OCI-LY3 (cell line): Measurements from ENCODE around the gene SLC2A11.
"Not testable (repeated sequence)": the region's sequence is repeated elsewhere in the genome, so short reads cannot be mapped to it uniquely, and the experiment has no call there.

Experiments used
- H2AFZ ChIP-seq: fragments of 200-600, 300-600 bp; shearing (Covaris generic); 2 replicates; pipeline ENCODE4 v1.6.0; 2014; ENCODE audit warnings: antibody characterized with exemption, low read depth, low read length
- H3K27ac ChIP-seq: fragments of 200-600, 300-600 bp; sonication (generic); 2 replicates; pipeline ENCODE4 v1.5.1; 2014; ENCODE audit warnings: mild to moderate bottlenecking, low read length, moderate library complexity, mixed read lengths
- H3K27me3 ChIP-seq: fragments of 200-600, 300-600 bp; sonication (generic); 2 replicates; pipeline ENCODE4 v1.6.1; 2014; ENCODE audit warnings: low read depth, low read length, mixed read lengths
- H3K36me3 ChIP-seq: fragments of 200-600, 300-600 bp; sonication (generic); replicated peaks from 2 replicates; pipeline ENCODE3; 2014; ENCODE audit warnings: low read depth, low read length, mixed read lengths
- H3K4me1 ChIP-seq: fragments of 300-600, 200-600 bp; sonication (generic); 2 replicates; pipeline ENCODE4 v1.6.1; 2014; ENCODE audit warnings: low read length, mixed read lengths
- H3K4me2 ChIP-seq: fragments of 200-600, 300-600 bp; sonication (generic); 2 replicates; pipeline ENCODE4 v1.6.1; 2014; ENCODE audit warnings: low read length, mixed read lengths
- H3K4me3 ChIP-seq: fragments of 300-600, 200-600 bp; sonication (generic); 2 replicates; pipeline ENCODE4 v1.5.1; 2014; ENCODE audit warnings: antibody characterized with exemption, mild to moderate bottlenecking, low read length, moderate library complexity
- H3K79me2 ChIP-seq: fragments of 300-600, 200-600 bp; shearing (Covaris generic); 2 replicates; pipeline ENCODE4 v1.6.1; 2014; ENCODE audit warnings: mild to moderate bottlenecking, low read length, mixed read lengths
- H3K9ac ChIP-seq: fragments of 300-600, 200-600 bp; shearing (Covaris generic); 2 replicates; pipeline ENCODE4 v1.6.0; 2014; ENCODE audit warnings: mild to moderate bottlenecking, low read length, moderate library complexity
- H3K9me3 ChIP-seq: fragments of 200-600, 300-600 bp; shearing (Covaris generic); 2 replicates; pipeline ENCODE4 v1.6.1; 2014; ENCODE audit warnings: low read length, mixed read lengths; ENCODE audit not compliant: insufficient read depth
- H4K20me1 ChIP-seq: fragments of 200-600, 300-600 bp; sonication (generic); 2 replicates; pipeline ENCODE4 v1.6.1; 2016; ENCODE audit warnings: low read length, mixed read lengths; ENCODE audit not compliant: insufficient read depth
- EZH2phosphoT487 ChIP-seq: fragments of 200-600 bp; shearing (Covaris generic); IDR thresholded peaks from 2 replicates; pipeline ENCODE4 v1.6.1; 2018; ENCODE audit warnings: antibody characterized with exemption, mixed run types, low read depth
- TF ChIP-seq, protein P1 (sequence below): fragments of 200-600, 300-600 bp; sonication (generic); IDR thresholded peaks from 2 replicates; pipeline ENCODE4 v1.5.1; 2014; ENCODE audit warnings: antibody characterized with exemption, low read length, low read depth

The SLC2A11 gene

DNA sequence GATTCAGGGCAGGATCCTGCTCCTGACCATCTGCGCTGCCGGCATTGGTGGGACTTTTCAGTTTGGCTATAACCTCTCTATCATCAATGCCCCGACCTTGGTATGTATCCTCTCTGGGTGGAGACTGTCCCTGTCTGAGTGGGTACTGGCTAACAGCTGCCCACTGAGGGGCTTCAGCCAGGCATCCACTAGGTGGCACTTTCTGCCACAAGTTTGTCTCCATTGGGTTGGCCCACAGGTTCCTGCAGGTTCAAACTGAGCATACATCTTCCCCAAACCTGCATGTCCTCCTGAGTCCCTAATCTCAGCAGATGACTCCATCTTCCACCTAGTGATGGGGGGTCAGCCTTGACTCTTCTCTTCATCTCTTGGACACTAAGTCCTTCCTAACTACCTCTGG lies 4.4 kb downstream of the SLC2A11 start:
- Histone ChIP-seq H3K9ac (no peak overlapping the region), H3K36me3 (no peaks in the 10 kb centered on the region), H3K27me3 (no peaks in the 10 kb centered on the region), H3K4me1 (peaks cover 5% of the 10 kb centered on the region), H4K20me1 (no peaks in the 10 kb centered on the region), H3K79me2 (no peaks in the 10 kb centered on the region), H3K9me3 (no peaks in the 10 kb centered on the region), H3K4me3 (no peak overlapping the region), H3K4me2 (no peak overlapping the region), H2AFZ (no peak overlapping the region), H3K27ac (no peak overlapping the region)
- no peak for TF ChIP-seq EZH2phosphoT487
- TF ChIP-seq, protein P1, sequence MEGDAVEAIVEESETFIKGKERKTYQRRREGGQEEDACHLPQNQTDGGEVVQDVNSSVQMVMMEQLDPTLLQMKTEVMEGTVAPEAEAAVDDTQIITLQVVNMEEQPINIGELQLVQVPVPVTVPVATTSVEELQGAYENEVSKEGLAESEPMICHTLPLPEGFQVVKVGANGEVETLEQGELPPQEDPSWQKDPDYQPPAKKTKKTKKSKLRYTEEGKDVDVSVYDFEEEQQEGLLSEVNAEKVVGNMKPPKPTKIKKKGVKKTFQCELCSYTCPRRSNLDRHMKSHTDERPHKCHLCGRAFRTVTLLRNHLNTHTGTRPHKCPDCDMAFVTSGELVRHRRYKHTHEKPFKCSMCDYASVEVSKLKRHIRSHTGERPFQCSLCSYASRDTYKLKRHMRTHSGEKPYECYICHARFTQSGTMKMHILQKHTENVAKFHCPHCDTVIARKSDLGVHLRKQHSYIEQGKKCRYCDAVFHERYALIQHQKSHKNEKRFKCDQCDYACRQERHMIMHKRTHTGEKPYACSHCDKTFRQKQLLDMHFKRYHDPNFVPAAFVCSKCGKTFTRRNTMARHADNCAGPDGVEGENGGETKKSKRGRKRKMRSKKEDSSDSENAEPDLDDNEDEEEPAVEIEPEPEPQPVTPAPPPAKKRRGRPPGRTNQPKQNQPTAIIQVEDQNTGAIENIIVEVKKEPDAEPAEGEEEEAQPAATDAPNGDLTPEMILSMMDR = peak; percentile 86

- H4K20me1 ChIP-seq, H3K27me3 ChIP-seq, H2AFZ ChIP-seq, H3K36me3 ChIP-seq, H3K9me3 ChIP-seq, H3K27ac ChIP-seq, H3K79me2 ChIP-seq, H3K4me2 ChIP-seq, H3K9ac ChIP-seq, H3K4me1 ChIP-seq, H3K4me3 ChIP-seq: not testable (repeated sequence)
These were observed 7.0 kb downstream of the SLC2A11 start for GRCh38 chr22:23864499-23865154.

- Histone ChIP-seq H3K27ac (no peak overlapping the region), H3K4me1 (no peaks in the 10 kb centered on the region), H2AFZ (no peak overlapping the region), H3K9me3 (no peaks in the 10 kb centered on the region), H3K9ac (no peak overlapping the region), H3K27me3 (no peaks in the 10 kb centered on the region), H3K79me2 (no peaks in the 10 kb centered on the region), H4K20me1 (no peaks in the 10 kb centered on the region), H3K36me3 (no peaks in the 10 kb centered on the region), H3K4me2 (no peak overlapping the region), H3K4me3 (no peak overlapping the region)
- TF ChIP-seq, protein P1 = no peak
- TF ChIP-seq EZH2phosphoT487 = no peak
These were observed 10.9 kb downstream of the SLC2A11 start for GRCh38 chr22:23868580-23868979.

- no peak overlapping the region for H3K27ac ChIP-seq
- TF ChIP-seq, protein P1 = no peak
- no peak for TF ChIP-seq EZH2phosphoT487
- H3K9ac ChIP-seq = no peak overlapping the region
- H3K36me3 ChIP-seq = peaks cover 3% of the 10 kb centered on the region
- H3K9me3 ChIP-seq = no peaks in the 10 kb centered on the region
- H2AFZ ChIP-seq = no peak overlapping the region
- no peaks in the 10 kb centered on the region for H3K27me3 ChIP-seq
- no peaks in the 10 kb centered on the region for H4K20me1 ChIP-seq
- H3K79me2 ChIP-seq = no peaks in the 10 kb centered on the region
- H3K4me2 ChIP-seq = no peak overlapping the region
- H3K4me1 ChIP-seq = no peaks in the 10 kb centered on the region
- H3K4me3 ChIP-seq = no peak overlapping the region
These were observed 17.2 kb downstream of the SLC2A11 start for GRCh38 chr22:23874871-23875270.

DNA sequence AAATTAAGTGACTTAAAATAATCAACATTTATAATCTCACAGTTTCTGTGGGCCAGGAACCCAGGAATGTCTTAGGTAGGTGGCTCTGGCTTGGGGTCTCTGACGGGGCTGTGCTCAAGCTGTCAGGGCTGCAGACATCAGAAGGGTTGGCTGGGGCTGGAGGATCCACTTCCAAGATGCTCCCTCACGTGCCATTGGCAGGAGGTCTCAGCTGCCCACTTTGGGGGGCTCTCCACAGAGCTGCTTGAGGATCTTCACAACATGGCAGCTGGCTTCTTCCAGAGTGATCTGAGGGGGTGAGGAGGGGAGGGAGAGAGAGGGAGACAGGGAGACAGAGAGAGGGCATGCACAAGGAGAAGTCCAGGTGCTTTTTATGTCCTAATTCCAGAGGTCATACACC lies 18.1 kb downstream of the SLC2A11 start:
- Histone ChIP-seq H4K20me1 (no peaks in the 10 kb centered on the region), H3K4me3 (no peak overlapping the region), H3K27ac (no peak overlapping the region), H3K9me3 (no peaks in the 10 kb centered on the region), H3K4me1 (no peaks in the 10 kb centered on the region), H3K4me2 (no peak overlapping the region), H2AFZ (no peak overlapping the region), H3K36me3 (peaks cover 3% of the 10 kb centered on the region), H3K27me3 (no peaks in the 10 kb centered on the region), H3K9ac (no peak overlapping the region), H3K79me2 (no peaks in the 10 kb centered on the region)
- TF ChIP-seq EZH2phosphoT487 = no peak
- TF ChIP-seq, protein P1 = no peak
